Nephron progenitor cell (in vitro differentiated cells): ENCODE data around the gene RBBP5.

ENCODE experiments used
- DNase-seq: peaks from one replicate; pipeline ENCODE4 v3.0.0; 2021
- H3K27ac Mint-ChIP-seq: 2 replicates; pipeline ENCODE4 v1.8.0; 2021; ENCODE audit warnings: mild to moderate bottlenecking, moderate library complexity, mixed read lengths
- H3K27me3 Mint-ChIP-seq: 2 replicates; pipeline ENCODE4 v1.8.0; 2021; ENCODE audit warnings: mild to moderate bottlenecking, low read depth, mixed read lengths; ENCODE audit not compliant: poor library complexity
- H3K36me3 Mint-ChIP-seq: 2 replicates; pipeline ENCODE4 v1.8.0; 2021; ENCODE audit warnings: low read depth, mixed read lengths
- H3K4me1 Mint-ChIP-seq: 2 replicates; pipeline ENCODE4 v1.8.0; 2021; ENCODE audit warnings: mixed read lengths
- H3K4me3 Mint-ChIP-seq: 2 replicates; pipeline ENCODE4 v1.8.0; 2021; ENCODE audit warnings: mild to moderate bottlenecking, moderate library complexity, mixed read lengths
- H3K9me3 Mint-ChIP-seq: 2 replicates; pipeline ENCODE4 v1.8.0; 2021; ENCODE audit warnings: mild to moderate bottlenecking, moderate library complexity, mixed read lengths
- TF ChIP-seq, protein P1 (sequence below): fragments of 200-600 bp; sonication (generic); IDR thresholded peaks from 2 replicates; pipeline ENCODE4 v1.5.0; 2021; ENCODE audit warnings: antibody characterized with exemption

RBBP5 gene

DNA sequence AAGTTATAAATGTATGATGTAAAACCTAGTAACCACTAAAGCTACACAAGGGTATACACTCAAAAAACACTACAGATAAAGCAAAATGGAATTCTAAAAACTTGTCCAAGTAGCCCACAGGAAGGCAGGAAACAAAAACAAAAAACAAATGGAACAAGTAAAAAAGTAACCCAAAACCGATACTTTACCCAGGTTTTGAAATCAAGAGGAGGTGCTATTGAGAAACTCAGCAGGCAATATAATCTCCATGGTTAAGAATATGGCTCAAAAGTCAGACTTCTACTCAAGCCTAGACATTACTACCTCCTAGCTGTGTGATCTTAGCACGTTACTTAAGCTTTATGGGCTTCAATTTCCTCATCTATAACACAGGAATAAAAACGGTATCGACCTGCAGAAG is 13.3 kb downstream of the RBBP5 start:
- H3K27me3 Mint-ChIP-seq = no peaks in the 10 kb centered on the region
- H3K4me3 Mint-ChIP-seq = no peak overlapping the region
- DNase-seq = no peak
- no peaks in the 10 kb centered on the region for H3K4me1 Mint-ChIP-seq
- H3K27ac Mint-ChIP-seq = no peak overlapping the region
- TF ChIP-seq, protein P1, sequence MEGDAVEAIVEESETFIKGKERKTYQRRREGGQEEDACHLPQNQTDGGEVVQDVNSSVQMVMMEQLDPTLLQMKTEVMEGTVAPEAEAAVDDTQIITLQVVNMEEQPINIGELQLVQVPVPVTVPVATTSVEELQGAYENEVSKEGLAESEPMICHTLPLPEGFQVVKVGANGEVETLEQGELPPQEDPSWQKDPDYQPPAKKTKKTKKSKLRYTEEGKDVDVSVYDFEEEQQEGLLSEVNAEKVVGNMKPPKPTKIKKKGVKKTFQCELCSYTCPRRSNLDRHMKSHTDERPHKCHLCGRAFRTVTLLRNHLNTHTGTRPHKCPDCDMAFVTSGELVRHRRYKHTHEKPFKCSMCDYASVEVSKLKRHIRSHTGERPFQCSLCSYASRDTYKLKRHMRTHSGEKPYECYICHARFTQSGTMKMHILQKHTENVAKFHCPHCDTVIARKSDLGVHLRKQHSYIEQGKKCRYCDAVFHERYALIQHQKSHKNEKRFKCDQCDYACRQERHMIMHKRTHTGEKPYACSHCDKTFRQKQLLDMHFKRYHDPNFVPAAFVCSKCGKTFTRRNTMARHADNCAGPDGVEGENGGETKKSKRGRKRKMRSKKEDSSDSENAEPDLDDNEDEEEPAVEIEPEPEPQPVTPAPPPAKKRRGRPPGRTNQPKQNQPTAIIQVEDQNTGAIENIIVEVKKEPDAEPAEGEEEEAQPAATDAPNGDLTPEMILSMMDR = no peak
- H3K36me3 Mint-ChIP-seq = peaks cover 53% of the 10 kb centered on the region
- no peaks in the 10 kb centered on the region for H3K9me3 Mint-ChIP-seq

GRCh38 chr1:205107327-205107726 is 14.5 kb downstream of the RBBP5 start:
- Mint-ChIP-seq H3K4me1 (no peaks in the 10 kb centered on the region), H3K4me3 (no peak overlapping the region), H3K27ac (no peak overlapping the region), H3K9me3 (no peaks in the 10 kb centered on the region), H3K27me3 (no peaks in the 10 kb centered on the region), H3K36me3 (peaks cover 54% of the 10 kb centered on the region)
- DNase-seq = no peak
- TF ChIP-seq, protein P1 = no peak

DNA sequence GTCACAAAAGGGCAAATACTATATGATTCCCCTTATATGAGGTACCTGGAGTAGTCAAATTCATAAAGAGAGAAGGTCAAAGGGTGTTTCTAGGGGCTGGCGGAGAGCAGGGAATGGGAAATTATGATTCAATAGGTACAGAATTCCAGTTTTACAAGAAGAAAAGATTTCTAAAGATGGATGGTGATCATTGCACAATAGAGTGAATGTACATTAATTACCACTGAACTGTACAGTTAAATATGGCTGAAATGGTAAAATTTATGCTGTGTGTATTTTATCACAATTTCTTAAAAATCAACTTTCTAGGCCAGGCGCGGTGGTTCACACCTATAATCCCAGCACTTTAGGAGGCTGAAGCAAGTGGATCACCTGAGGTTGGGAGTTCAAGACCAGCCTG is 19.4 kb downstream of the RBBP5 start:
- Mint-ChIP-seq H3K36me3 (peaks cover 74% of the 10 kb centered on the region), H3K9me3 (no peaks in the 10 kb centered on the region), H3K27me3 (no peaks in the 10 kb centered on the region), H3K4me3 (no peak overlapping the region), H3K4me1 (no peaks in the 10 kb centered on the region), H3K27ac (no peak overlapping the region)
- TF ChIP-seq, protein P1 = no peak
- no peak for DNase-seq

- no peaks in the 10 kb centered on the region for H3K27me3 Mint-ChIP-seq
- DNase-seq = no peak
- no peak overlapping the region for H3K4me3 Mint-ChIP-seq
- TF ChIP-seq, protein P1 = no peak
- H3K27ac Mint-ChIP-seq = no peak overlapping the region
- no peaks in the 10 kb centered on the region for H3K4me1 Mint-ChIP-seq
- H3K36me3 Mint-ChIP-seq = peaks cover 62% of the 10 kb centered on the region
- H3K9me3 Mint-ChIP-seq = no peaks in the 10 kb centered on the region
These were observed 23.5 kb downstream of the RBBP5 start for GRCh38 chr1:205098242-205098641.

DNA sequence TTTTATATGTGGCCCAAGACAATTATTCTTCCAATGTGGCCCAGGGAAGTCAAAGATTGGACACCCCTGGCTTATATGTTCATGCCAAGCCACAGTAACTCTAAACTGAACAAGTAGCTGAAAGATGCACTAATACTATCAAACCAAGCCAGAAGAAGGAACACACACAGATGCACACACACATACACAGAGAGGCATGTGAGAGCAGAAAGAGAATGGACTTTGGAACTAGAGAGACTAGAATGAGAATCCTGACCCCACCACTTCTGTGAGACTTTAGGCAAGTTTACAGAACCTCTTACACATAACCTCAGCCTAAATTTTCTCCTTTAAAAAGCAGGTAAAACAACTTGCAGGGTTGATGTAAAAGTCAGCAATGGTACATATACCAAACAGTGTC is 26.4 kb downstream of the RBBP5 start:
- H3K4me1 Mint-ChIP-seq = peaks cover 8% of the 10 kb centered on the region
- TF ChIP-seq, protein P1 = no peak
- H3K27ac Mint-ChIP-seq = peak overlapping the region; percentile 0
- H3K4me3 Mint-ChIP-seq = no peak overlapping the region
- no peak for DNase-seq
- no peaks in the 10 kb centered on the region for H3K9me3 Mint-ChIP-seq
- no peaks in the 10 kb centered on the region for H3K27me3 Mint-ChIP-seq
- H3K36me3 Mint-ChIP-seq = peaks cover 62% of the 10 kb centered on the region

- Mint-ChIP-seq H3K27me3 (no peaks in the 10 kb centered on the region), H3K27ac (peak overlapping the region; percentile 53), H3K36me3 (peaks cover 69% of the 10 kb centered on the region), H3K4me3 (no peak overlapping the region), H3K9me3 (no peaks in the 10 kb centered on the region), H3K4me1 (peaks cover 8% of the 10 kb centered on the region)
- DNase-seq = no peak
- TF ChIP-seq, protein P1 = no peak
These were observed 30.6 kb downstream of the RBBP5 start for GRCh38 chr1:205091043-205091740.
